K562 (cell line): ENCODE results near the gene CHCHD6. TPM values are rescaled to one million over a fixed set of nuclear protein-coding genes. Genes with fewer than 3 reads are reported as not detected.

Experiments used
- CREB1 ChIP-seq, 2 experiments: sonication (generic) in 1 of 2; formaldehyde crosslinking in 1 of 2; IDR thresholded peaks; 2 replicates each; pipeline versions ENCODE4 v1.6.1 to v1.8.0; 2012 to 2022; ENCODE audit warnings: inconsistent platforms in 1 of 2, mild to moderate bottlenecking in 1 of 2, missing genetic modification reagents in 1 of 2, moderate library complexity in 1 of 2
- ETV5 ChIP-seq: sonication (generic); formaldehyde crosslinking; IDR thresholded peaks from 2 replicates; pipeline ENCODE4 v1.4.0; 2020; ENCODE audit warnings: low read depth, mild to moderate bottlenecking, missing genetic modification reagents
- FOSL1 ChIP-seq: fragments of 200-800 bp; sonication (Bioruptor generic); conservative IDR thresholded peaks from 2 replicates; pipeline ENCODE4 v1.6.1; 2016; ENCODE audit warnings: missing genetic modification characterization, missing compliant biosample characterization
- JUN ChIP-seq, 2 experiments: sonication (generic) in 1 of 2; formaldehyde crosslinking in 1 of 2; IDR thresholded peaks; 2 replicates each; pipeline versions ENCODE4 v1.6.1 to v1.8.0; 2012 to 2022; ENCODE audit warnings: borderline replicate concordance in 2 of 2, mild to moderate bottlenecking in 2 of 2, improper control_type of control experiment in 1 of 2, low read depth in 1 of 2, low read length in 1 of 2, missing genetic modification reagents in 1 of 2
- LEF1 ChIP-seq: fragments of 450-650 bp; IDR thresholded peaks from 2 replicates; pipeline ENCODE4 v1.6.1; 2016; ENCODE audit warnings: mild to moderate bottlenecking
- POLR3A ChIP-seq: IDR thresholded peaks from 2 replicates; pipeline ENCODE4 v1.6.1; 2011; ENCODE audit warnings: borderline replicate concordance, mild to moderate bottlenecking, moderate library complexity; ENCODE audit not compliant: insufficient read length, insufficient read depth; ENCODE audit errors: extremely low read depth
- SMAD4 ChIP-seq: fragments of 250-450 bp; sonication (Bioruptor Pico); conservative IDR thresholded peaks from 2 replicates; pipeline ENCODE4 v1.8.0; 2021; ENCODE audit warnings: inconsistent platforms, mild to moderate bottlenecking, moderate library complexity
- SMARCC2 ChIP-seq: fragments of 450-650 bp; IDR thresholded peaks from 2 replicates; pipeline ENCODE4 v1.6.1; 2017; ENCODE audit warnings: antibody characterized with exemption, moderate library complexity, mild to moderate bottlenecking, low read depth
- TGIF2 ChIP-seq: sonication (generic); formaldehyde crosslinking; IDR thresholded peaks from 2 replicates; pipeline ENCODE4 v1.8.1; 2022; ENCODE audit warnings: mild to moderate bottlenecking, missing genetic modification reagents, moderate library complexity
- ZBTB1 ChIP-seq: sonication (generic); formaldehyde crosslinking; IDR thresholded peaks from 2 replicates; pipeline ENCODE4 v1.8.1; 2023; ENCODE audit warnings: missing genetic modification reagents, low read depth, mild to moderate bottlenecking, borderline replicate concordance
- ZNF12 ChIP-seq: sonication (generic); formaldehyde crosslinking; IDR thresholded peaks from 2 replicates; pipeline ENCODE4 v1.4.0; 2020; ENCODE audit warnings: mild to moderate bottlenecking, missing genetic modification reagents
- ZNF24 ChIP-seq: fragments of 450-650 bp; IDR thresholded peaks from 2 replicates; pipeline ENCODE4 v1.6.1; 2016
- ZNF445 ChIP-seq: fragments of 250-450 bp; sonication (Bioruptor Pico); IDR thresholded peaks from 2 replicates; pipeline ENCODE4 v1.4.0; 2020; ENCODE audit warnings: low read depth, mild to moderate bottlenecking, moderate library complexity
- polyA plus RNA-seq, 8 experiments: library from polyadenylated mRNA; depleted of rRNA in 4 of 8; stranded (reverse) in 5 of 8; unstranded in 3 of 8; fragments of >200 nt; fragmentation: Nextera tagmentation in 2 of 8; fragmentation: Illumina TruSeq in 1 of 8; extraction: Ambion mirVana in 2 of 8; extraction: Trizol in 1 of 8; gene quantifications; 2 replicates each; pipeline versions ENCODE4 v1.2.1 to v1.2.3, GENCODE V29; 2011 to 2014; ENCODE audit warnings: inconsistent platforms in 1 of 8, missing spikeins in 1 of 8
- total RNA-seq, 7 experiments: library from RNA; depleted of rRNA in 6 of 7; stranded (reverse); fragments of >200 nt in 6 of 7; fragmentation: Illumina TruSeq in 2 of 7; extraction: Trizol in 2 of 7; gene quantifications; 2 replicates each; pipeline versions ENCODE4 v1.2.1 to v1.2.3, GENCODE V29; 2011 to 2021; ENCODE audit warnings: low replicate concordance in 1 of 7
- TF ChIP-seq, protein P1 (sequence below): fragments of 450-650 bp; IDR thresholded peaks from 2 replicates; pipeline ENCODE4 v1.7.1; 2018; ENCODE audit warnings: mild to moderate bottlenecking, low read depth; ENCODE audit not compliant: partially characterized antibody
- TF ChIP-seq, protein P2 (sequence below), 2 experiments: fragments of 250-450 bp in 1 of 2; fragments of 450-650 bp in 1 of 2; sonication (Bioruptor Pico) in 1 of 2; IDR thresholded peaks; 2 replicates each; pipeline versions ENCODE4 v1.6.1 to v1.8.0; 2016 to 2021; ENCODE audit warnings: mild to moderate bottlenecking in 2 of 2, moderate library complexity in 2 of 2, missing compliant biosample characterization in 1 of 2, missing genetic modification characterization in 1 of 2
- TF ChIP-seq, protein P3 (sequence below): sonication (generic); formaldehyde crosslinking; IDR thresholded peaks from 2 replicates; pipeline ENCODE4 v1.9.0; 2022; ENCODE audit warnings: mild to moderate bottlenecking, missing genetic modification reagents
- TF ChIP-seq, protein P4 (sequence below): fragments of 250-450 bp; sonication (Bioruptor Pico); IDR thresholded peaks from 2 replicates; pipeline ENCODE4 v1.9.0; 2021; ENCODE audit warnings: mild to moderate bottlenecking, inconsistent platforms
- TF ChIP-seq, protein P5 (sequence below): sonication (generic); formaldehyde crosslinking; IDR thresholded peaks from 2 replicates; pipeline ENCODE4 v1.8.0; 2022; ENCODE audit warnings: missing genetic modification reagents, mild to moderate bottlenecking, moderate library complexity, borderline replicate concordance

The CHCHD6 gene
- total and polyA plus RNA-seq, 9 of the 15 experiments (the other 6 are each of a cell fraction or from before 2014, with no cell fraction given), result 4.6 to 18.6 (median 10.9) TPM

DNA sequence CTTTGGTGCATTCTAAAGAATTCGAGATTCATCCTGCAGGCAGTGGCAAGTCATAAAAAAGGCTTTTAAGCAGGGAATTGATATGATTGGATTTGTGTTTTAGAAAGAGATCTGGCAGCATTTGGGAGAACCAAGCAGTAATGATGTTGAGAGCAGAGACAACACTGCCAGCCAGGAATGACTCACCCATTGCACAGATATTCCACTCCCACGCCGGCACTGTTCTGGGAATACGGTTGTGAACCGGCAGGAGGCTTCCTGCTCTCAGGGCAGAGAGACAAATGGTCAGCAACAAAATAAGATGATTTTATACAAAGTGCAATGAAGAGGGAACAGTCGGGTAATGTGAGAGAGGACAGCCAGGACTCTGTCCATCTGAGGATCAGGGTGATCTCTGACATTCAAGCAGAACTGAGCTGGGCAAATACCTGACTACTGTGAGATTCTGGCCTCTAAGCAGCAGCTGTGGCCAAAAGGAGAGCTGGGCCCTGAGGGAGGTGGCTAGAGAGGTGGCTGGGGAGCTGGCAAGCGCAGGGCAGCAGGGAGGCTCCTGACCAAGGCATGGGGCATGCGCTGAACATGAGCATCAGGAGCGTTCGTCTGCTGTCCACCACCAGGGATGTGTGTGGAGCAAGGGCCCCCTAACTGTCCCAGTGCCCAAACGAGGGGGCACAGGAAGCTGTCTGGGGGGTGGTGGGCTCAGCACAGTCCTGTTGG is 222.8 kb downstream of the CHCHD6 start (continued):
- TF ChIP-seq TGIF2 (CRISPR knock-in tag) (no peak), SMAD4 (CRISPR knock-in tag) (0 out of 2 replicates have a peak, but pooled peaks have one; percentile 27), ZBTB1 (CRISPR knock-in tag) (no peak), LEF1 (no peak), ETV5 (CRISPR knock-in tag) (no peak), JUN (IDR thresholded peaks at IDR 0.05; ENCODE audit: borderline replicate concordance, low read depth, low read length) (peak; percentile 81), JUN (CRISPR knock-in tag; IDR thresholded peaks at IDR 0.05; ENCODE audit: borderline replicate concordance) (no peak), POLR3A (no peak), SMARCC2 (peak; percentile 60; the same call in 1 of the 2 replicates), FOSL1 (tag) (peak; percentile 91), ZNF24 (peak; percentile 78), CREB1 (IDR thresholded peaks at IDR 0.05) (no peak), CREB1 (CRISPR knock-in tag; IDR thresholded peaks at IDR 0.05) (no peak), ZNF445 (CRISPR knock-in tag) (no peak), ZNF12 (CRISPR knock-in tag) (no peak)
- TF ChIP-seq, protein P1, sequence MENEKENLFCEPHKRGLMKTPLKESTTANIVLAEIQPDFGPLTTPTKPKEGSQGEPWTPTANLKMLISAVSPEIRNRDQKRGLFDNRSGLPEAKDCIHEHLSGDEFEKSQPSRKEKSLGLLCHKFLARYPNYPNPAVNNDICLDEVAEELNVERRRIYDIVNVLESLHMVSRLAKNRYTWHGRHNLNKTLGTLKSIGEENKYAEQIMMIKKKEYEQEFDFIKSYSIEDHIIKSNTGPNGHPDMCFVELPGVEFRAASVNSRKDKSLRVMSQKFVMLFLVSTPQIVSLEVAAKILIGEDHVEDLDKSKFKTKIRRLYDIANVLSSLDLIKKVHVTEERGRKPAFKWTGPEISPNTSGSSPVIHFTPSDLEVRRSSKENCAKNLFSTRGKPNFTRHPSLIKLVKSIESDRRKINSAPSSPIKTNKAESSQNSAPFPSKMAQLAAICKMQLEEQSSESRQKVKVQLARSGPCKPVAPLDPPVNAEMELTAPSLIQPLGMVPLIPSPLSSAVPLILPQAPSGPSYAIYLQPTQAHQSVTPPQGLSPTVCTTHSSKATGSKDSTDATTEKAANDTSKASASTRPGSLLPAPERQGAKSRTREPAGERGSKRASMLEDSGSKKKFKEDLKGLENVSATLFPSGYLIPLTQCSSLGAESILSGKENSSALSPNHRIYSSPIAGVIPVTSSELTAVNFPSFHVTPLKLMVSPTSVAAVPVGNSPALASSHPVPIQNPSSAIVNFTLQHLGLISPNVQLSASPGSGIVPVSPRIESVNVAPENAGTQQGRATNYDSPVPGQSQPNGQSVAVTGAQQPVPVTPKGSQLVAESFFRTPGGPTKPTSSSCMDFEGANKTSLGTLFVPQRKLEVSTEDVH, result no peak
- TF ChIP-seq, protein P2, sequence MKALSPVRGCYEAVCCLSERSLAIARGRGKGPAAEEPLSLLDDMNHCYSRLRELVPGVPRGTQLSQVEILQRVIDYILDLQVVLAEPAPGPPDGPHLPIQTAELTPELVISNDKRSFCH (CRISPR knock-in tag; IDR thresholded peaks at IDR 0.05), result no peak
- TF ChIP-seq, protein P2 (tag; IDR thresholded peaks at IDR 0.05), result no peak
- TF ChIP-seq, protein P3, sequence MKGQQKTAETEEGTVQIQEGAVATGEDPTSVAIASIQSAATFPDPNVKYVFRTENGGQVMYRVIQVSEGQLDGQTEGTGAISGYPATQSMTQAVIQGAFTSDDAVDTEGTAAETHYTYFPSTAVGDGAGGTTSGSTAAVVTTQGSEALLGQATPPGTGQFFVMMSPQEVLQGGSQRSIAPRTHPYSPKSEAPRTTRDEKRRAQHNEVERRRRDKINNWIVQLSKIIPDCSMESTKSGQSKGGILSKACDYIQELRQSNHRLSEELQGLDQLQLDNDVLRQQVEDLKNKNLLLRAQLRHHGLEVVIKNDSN (CRISPR knock-in tag), result no peak
- TF ChIP-seq, protein P4, sequence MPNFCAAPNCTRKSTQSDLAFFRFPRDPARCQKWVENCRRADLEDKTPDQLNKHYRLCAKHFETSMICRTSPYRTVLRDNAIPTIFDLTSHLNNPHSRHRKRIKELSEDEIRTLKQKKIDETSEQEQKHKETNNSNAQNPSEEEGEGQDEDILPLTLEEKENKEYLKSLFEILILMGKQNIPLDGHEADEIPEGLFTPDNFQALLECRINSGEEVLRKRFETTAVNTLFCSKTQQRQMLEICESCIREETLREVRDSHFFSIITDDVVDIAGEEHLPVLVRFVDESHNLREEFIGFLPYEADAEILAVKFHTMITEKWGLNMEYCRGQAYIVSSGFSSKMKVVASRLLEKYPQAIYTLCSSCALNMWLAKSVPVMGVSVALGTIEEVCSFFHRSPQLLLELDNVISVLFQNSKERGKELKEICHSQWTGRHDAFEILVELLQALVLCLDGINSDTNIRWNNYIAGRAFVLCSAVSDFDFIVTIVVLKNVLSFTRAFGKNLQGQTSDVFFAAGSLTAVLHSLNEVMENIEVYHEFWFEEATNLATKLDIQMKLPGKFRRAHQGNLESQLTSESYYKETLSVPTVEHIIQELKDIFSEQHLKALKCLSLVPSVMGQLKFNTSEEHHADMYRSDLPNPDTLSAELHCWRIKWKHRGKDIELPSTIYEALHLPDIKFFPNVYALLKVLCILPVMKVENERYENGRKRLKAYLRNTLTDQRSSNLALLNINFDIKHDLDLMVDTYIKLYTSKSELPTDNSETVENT, result no peak
- TF ChIP-seq, protein P5, sequence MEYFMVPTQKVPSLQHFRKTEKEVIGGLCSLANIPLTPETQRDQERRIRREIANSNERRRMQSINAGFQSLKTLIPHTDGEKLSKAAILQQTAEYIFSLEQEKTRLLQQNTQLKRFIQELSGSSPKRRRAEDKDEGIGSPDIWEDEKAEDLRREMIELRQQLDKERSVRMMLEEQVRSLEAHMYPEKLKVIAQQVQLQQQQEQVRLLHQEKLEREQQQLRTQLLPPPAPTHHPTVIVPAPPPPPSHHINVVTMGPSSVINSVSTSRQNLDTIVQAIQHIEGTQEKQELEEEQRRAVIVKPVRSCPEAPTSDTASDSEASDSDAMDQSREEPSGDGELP (CRISPR knock-in tag), result no peak
